Mucosa of descending colon (tissue), 3 donors: ENCODE results near the gene NCOA6. TPM values are rescaled to one million over a fixed set of nuclear protein-coding genes. Genes with fewer than 3 reads are reported as not detected.

Experiments
- ATAC-seq: fragments of 200-7000 bp; cut with Tn5 transposase; one replicate; pipeline ENCODE4 v1.9.1; 2020; ENCODE audit warnings: mild to moderate bottlenecking, moderate library complexity
- DNase-seq, 3 donors: peaks; one replicate each; pipeline ENCODE4 v3.0.0-alpha.2; 2020
- H3K36me3 ChIP-seq: fragments of 200-600 bp; one replicate; pipeline ENCODE4 v1.8.0; 2021; ENCODE audit warnings: low read depth, mild to moderate bottlenecking
- H3K4me1 ChIP-seq: fragments of 200-600 bp; one replicate; pipeline ENCODE4 v1.8.0; 2021; ENCODE audit warnings: low read depth, mild to moderate bottlenecking
- H3K4me3 ChIP-seq: fragments of 200-600 bp; one replicate; pipeline ENCODE4 v1.8.0; 2021; ENCODE audit warnings: mild to moderate bottlenecking
- H3K9me3 ChIP-seq: fragments of 200-600 bp; one replicate; pipeline ENCODE4 v1.8.0; 2021; ENCODE audit warnings: mild to moderate bottlenecking
- CTCF ChIP-seq: fragments of 200-600 bp; IDR thresholded peaks from one replicate; pipeline ENCODE4 v1.8.0; 2022; ENCODE audit warnings: antibody characterized with exemption, mild to moderate bottlenecking
- intact Hi-C, 2 donors: fragments of 100-400 bp; cut with DNase I in 1 of 2; cut with micrococcal nuclease in 1 of 2; formaldehyde crosslinking; loops; one replicate each; pipeline versions ENCODE4 v1.11.0 to v1.11.1; 2022; cut with DNase I, micrococcal nuclease
- total RNA-seq, 3 donors: library from RNA; stranded (reverse); fragmentation: NEBNext Ultra II Directional in 2 of 3; extraction: Animal tissue kit (Norgen Biotek cat#: 25700) in 2 of 3; gene quantifications; one replicate each; pipeline versions ENCODE4 v1.2.1 to v1.2.4, GENCODE V29; 2021 to 2023
- donor health status: DM: no; HTN: no; CAD: no; lungs with moderate emphysema.
- donor health status: DM: no; HTN: no; CAD: no.
- donor health status: DM: no; HTN: yes; CAD: no.

NCOA6 gene
- total RNA-seq, 3 donors from 2014 or later, result 37.8 to 47.5 (median 44.3) TPM

GRCh38 chr20:34871966-34872621 is 46.6 kb upstream of the NCOA6 start:
- H3K4me3 ChIP-seq, result peak overlapping the region; percentile 32
- ATAC-seq (no peak), DNase-seq (peak in 1 of 3 donors; percentile 16)
- no peak for TF ChIP-seq CTCF
- intact Hi-C loops, result loop anchor here in 1 of 2 donors (5.0 kb wide), 1 partner anchor 220 kb away; the partner anchor contains the start of gene TRPC4AP
- H3K9me3 ChIP-seq, result no peaks in the 10 kb centered on the region
- peaks cover 30% of the 10 kb centered on the region for H3K4me1 ChIP-seq
- no peaks in the 10 kb centered on the region for H3K36me3 ChIP-seq

- ATAC-seq (no peak), DNase-seq (no peak)
- Histone ChIP-seq H3K4me3 (no peak overlapping the region), H3K9me3 (no peaks in the 10 kb centered on the region), H3K4me1 (peaks cover 30% of the 10 kb centered on the region), H3K36me3 (no peaks in the 10 kb centered on the region)
- no peak for TF ChIP-seq CTCF
- intact Hi-C loops, result loop anchor here in 1 of 2 donors (5.0 kb wide), 1 partner anchor 221 kb away; the partner anchor contains the start of gene TRPC4AP
These were observed 46.0 kb upstream of the NCOA6 start for GRCh38 chr20:34871320-34871926.

- ATAC-seq, result no peak
These were observed 38.8 kb upstream of the NCOA6 start for GRCh38 chr20:34864216-34864615.

GRCh38 chr20:34863421-34863965 is 38.0 kb upstream of the NCOA6 start:
- H3K36me3 ChIP-seq, result no peaks in the 10 kb centered on the region
- no peak for ATAC-seq
- no peak for DNase-seq
- H3K4me1 ChIP-seq, result no peaks in the 10 kb centered on the region
- H3K4me3 ChIP-seq, result no peak overlapping the region
- TF ChIP-seq CTCF, result no peak
- H3K9me3 ChIP-seq, result no peaks in the 10 kb centered on the region
- intact Hi-C loops, result no loop called here

More at GRCh38 chr20:34864216-34864615, 38.8 kb upstream of the NCOA6 start:
- intact Hi-C loops, result no loop called here
- Histone ChIP-seq H3K4me1 (no peaks in the 10 kb centered on the region), H3K36me3 (no peaks in the 10 kb centered on the region), H3K4me3 (no peak overlapping the region), H3K9me3 (no peaks in the 10 kb centered on the region)
- TF ChIP-seq CTCF, result no peak
- no peak for DNase-seq

- no peak for TF ChIP-seq CTCF
- DNase-seq (no peak), ATAC-seq (no peak)
- Histone ChIP-seq H3K4me3 (no peak overlapping the region), H3K36me3 (no peaks in the 10 kb centered on the region), H3K4me1 (no peaks in the 10 kb centered on the region), H3K9me3 (no peaks in the 10 kb centered on the region)
- intact Hi-C loops, result no loop called here
These were observed 37.3 kb upstream of the NCOA6 start for GRCh38 chr20:34862724-34863123.
